SK-N-SH (cell line): Measurements from ENCODE around the gene L3MBTL1. TPM values are rescaled to one million over a fixed set of nuclear protein-coding genes. Genes with fewer than 3 reads are reported as not detected.

Experiments
- CTCF ChIA-PET: fragments of 300-600, 350-600 bp; formaldehyde crosslinking; extraction: SDS; loops from one replicate; lab custom pipeline; 2021; lab: Yijun Ruan, JAX
- POLR2A ChIA-PET: fragments of 350-600 bp; sonication (Branson Sonifier 250); formaldehyde crosslinking; extraction: SDS; loops from one replicate; lab custom pipeline; 2020; ENCODE audit warnings: antibody characterized with exemption, inconsistent platforms; lab: Yijun Ruan, JAX
- DNase-seq: peaks from one replicate; pipeline ENCODE4 v3.0.0; 2012
- H2AFZ ChIP-seq: fragments of 200-600 bp; sonication (generic); 2 replicates; pipeline ENCODE4 v1.8.1; 2016; ENCODE audit warnings: antibody characterized with exemption, mild to moderate bottlenecking, low read depth
- H3F3A ChIP-seq: fragments of 200-600 bp; sonication (generic); replicated peaks from 2 replicates; pipeline ENCODE3; 2016; ENCODE audit warnings: antibody characterized with exemption, mild to moderate bottlenecking; ENCODE audit not compliant: insufficient read depth
- H3K27ac ChIP-seq, 2 experiments: fragments of 200-500 bp in 1 of 2; fragments of 200-600 bp in 1 of 2; sonication (Bioruptor generic) in 1 of 2; sonication (generic), shearing (Covaris generic) in 1 of 2; 2 replicates each; pipeline versions ENCODE4 v1.5.1 to v1.6.1; 2014 to 2016; ENCODE audit warnings: low read depth in 2 of 2, inconsistent platforms in 1 of 2, low read length in 1 of 2, mild to moderate bottlenecking in 1 of 2, mixed read lengths in 1 of 2
- H3K27me3 ChIP-seq: fragments of 200-600 bp; sonication (generic), shearing (Covaris generic); 2 replicates; pipeline ENCODE4 v1.6.1; 2016; ENCODE audit warnings: mixed run types; ENCODE audit not compliant: insufficient read depth
- H3K36me3 ChIP-seq, 2 experiments: fragments of 200-500 bp in 1 of 2; fragments of 200-600 bp in 1 of 2; sonication (Bioruptor generic) in 1 of 2; sonication (generic) in 1 of 2; replicated peaks in 1 of 2; 2 replicates each; pipeline versions ENCODE3 to v1.5.1; 2014 to 2016; ENCODE audit warnings: low read length in 1 of 2, mild to moderate bottlenecking in 1 of 2; ENCODE audit not compliant: insufficient read depth in 2 of 2, control insufficient read depth in 1 of 2
- H3K4me1 ChIP-seq, 2 experiments: fragments of 200-500 bp in 1 of 2; fragments of 200-600 bp in 1 of 2; sonication (Bioruptor generic) in 1 of 2; sonication (generic), shearing (Covaris generic) in 1 of 2; 2 replicates each; pipeline versions ENCODE4 v1.5.1 to v1.6.1; 2014 to 2016; ENCODE audit warnings: low read depth in 1 of 2, low read length in 1 of 2, mixed run types in 1 of 2; ENCODE audit not compliant: insufficient read depth in 2 of 2, control insufficient read depth in 1 of 2
- H3K4me2 ChIP-seq: fragments of 200-600 bp; sonication (generic), shearing (Covaris generic); 2 replicates; pipeline ENCODE4 v1.6.1; 2017; ENCODE audit warnings: mixed run types
- H3K4me3 ChIP-seq, 2 experiments: fragments of 200-500 bp in 1 of 2; fragments of 200-600 bp in 1 of 2; sonication (Bioruptor generic) in 1 of 2; sonication (generic), shearing (Covaris generic) in 1 of 2; 2 replicates each; pipeline versions ENCODE4 v1.5.1 to v1.8.1; 2014 to 2016; ENCODE audit warnings: low read depth in 2 of 2, inconsistent platforms in 1 of 2, low read length in 1 of 2, mild to moderate bottlenecking in 1 of 2, mixed read lengths in 1 of 2, moderate library complexity in 1 of 2
- H3K79me2 ChIP-seq: fragments of 200-600 bp; sonication (generic); 2 replicates; pipeline ENCODE4 v1.8.1; 2017; ENCODE audit warnings: mild to moderate bottlenecking; ENCODE audit not compliant: insufficient read depth
- H3K9ac ChIP-seq: fragments of 200-600 bp; sonication (generic); 2 replicates; pipeline ENCODE4 v1.6.1; 2017; ENCODE audit warnings: mixed run types
- H3K9me2 ChIP-seq: fragments of 200-600 bp; sonication (generic); 2 replicates; pipeline ENCODE4 v1.6.1; 2017; ENCODE audit warnings: mixed run types
- H3K9me3 ChIP-seq: fragments of 200-600 bp; sonication (generic); 2 replicates; pipeline ENCODE4 v1.6.1; 2017; ENCODE audit warnings: mixed run types, mild to moderate bottlenecking, moderate library complexity
- H4K20me1 ChIP-seq: fragments of 200-600 bp; sonication (generic); 2 replicates; pipeline ENCODE4 v1.6.1; 2017; ENCODE audit warnings: mild to moderate bottlenecking, mixed run types; ENCODE audit not compliant: insufficient read depth
- CHD2 ChIP-seq: fragments of 150-350 bp; IDR thresholded peaks from 2 replicates; pipeline ENCODE4 v1.6.1; 2018; ENCODE audit warnings: low read length; ENCODE audit not compliant: partially characterized antibody
- ELF1 ChIP-seq: IDR thresholded peaks from 2 replicates; pipeline ENCODE4 v1.4.0; 2012
- FOSL2 ChIP-seq: IDR thresholded peaks from 2 replicates; pipeline ENCODE4 v1.4.0; 2012; ENCODE audit warnings: low read depth, mild to moderate bottlenecking, moderate library complexity, borderline replicate concordance
- FOXM1 ChIP-seq: IDR thresholded peaks from 2 replicates; pipeline ENCODE4 v1.4.0; 2012; ENCODE audit warnings: low read depth, mild to moderate bottlenecking
- GATA2 ChIP-seq: sonication (generic); formaldehyde crosslinking; IDR thresholded peaks from 2 replicates; pipeline ENCODE4 v1.5.0; 2020; ENCODE audit warnings: mild to moderate bottlenecking, missing genetic modification reagents
- IRF3 ChIP-seq: fragments of 150-350 bp; IDR thresholded peaks from 2 replicates; pipeline ENCODE4 v1.6.1; 2016; ENCODE audit warnings: mild to moderate bottlenecking, low read depth, low read length
- JUND ChIP-seq: IDR thresholded peaks from 2 replicates; pipeline ENCODE4 v1.4.0; 2012
- MEF2A ChIP-seq: IDR thresholded peaks from 2 replicates; pipeline ENCODE4 v1.4.0; 2012; ENCODE audit warnings: low read depth, borderline replicate concordance
- NRF1 ChIP-seq: IDR thresholded peaks from 2 replicates; pipeline ENCODE4 v1.6.1; 2012; ENCODE audit warnings: low read depth, mild to moderate bottlenecking, low read length
- PBX3 ChIP-seq: IDR thresholded peaks from 2 replicates; pipeline ENCODE4; 2012
- POLR2AphosphoS5 ChIP-seq: IDR thresholded peaks from 2 replicates; pipeline ENCODE4 v1.6.1; 2012; ENCODE audit warnings: low read depth, low read length
- RFX5 ChIP-seq: IDR thresholded peaks from 2 replicates; pipeline ENCODE4 v1.6.1; 2012; ENCODE audit warnings: mild to moderate bottlenecking, improper control_type of control experiment, low read length
- TAF1 ChIP-seq: IDR thresholded peaks from 2 replicates; pipeline ENCODE4 v1.6.1; 2012; ENCODE audit warnings: low read depth, mild to moderate bottlenecking, low read length, moderate library complexity, borderline replicate concordance
- TCF12 ChIP-seq: IDR thresholded peaks from 2 replicates; pipeline ENCODE4 v1.4.0; 2012
- TEAD4 ChIP-seq: IDR thresholded peaks from 2 replicates; pipeline ENCODE4 v1.4.0; 2012; ENCODE audit warnings: mild to moderate bottlenecking, borderline replicate concordance; ENCODE audit not compliant: insufficient read depth
- USF2 ChIP-seq: fragments of 150-350 bp; IDR thresholded peaks from 2 replicates; pipeline ENCODE4 v1.6.1; 2017; ENCODE audit warnings: antibody characterized with exemption, low read length, low read depth, borderline replicate concordance
- YY1 ChIP-seq: IDR thresholded peaks from 2 replicates; pipeline ENCODE4 v1.4.0; 2012; ENCODE audit warnings: low read depth, mild to moderate bottlenecking
- WGBS: methylation state at CpG from one replicate; pipeline ENCODE4 v1.1.6; 2017; ENCODE audit warnings: low lambda C conversion rate; 5-methylcytosine and 5-hydroxymethylcytosine counted together
- polyA plus RNA-seq, 3 experiments: library from polyadenylated mRNA; depleted of rRNA; stranded (reverse); fragments of >200 nt; gene quantifications; 2 replicates each; pipeline ENCODE4 v1.2.3, GENCODE V29; 2012
- TF ChIP-seq, protein P1 (sequence below): IDR thresholded peaks from 2 replicates; pipeline ENCODE4 v1.4.0; 2012; ENCODE audit warnings: low read depth, borderline replicate concordance
- TF ChIP-seq, protein P2 (sequence below): fragments of 200-600 bp; sonication (generic); IDR thresholded peaks from 2 replicates; pipeline ENCODE4 v1.6.1; 2017; ENCODE audit warnings: antibody characterized with exemption, mild to moderate bottlenecking, moderate library complexity

Gene L3MBTL1
- polyA plus RNA-seq, 1 of the 3 experiments (the other 2 are of a cell fraction) = 8.9 TPM

GRCh38 chr20:43590036-43590391 lies 82.5 kb downstream of the L3MBTL1 start:
- H3K4me1 ChIP-seq = peaks cover 0 to 7% of the 10 kb centered on the region in 2 experiments; a peak in 1 of 4 replicates
- H3K36me3 ChIP-seq = peaks cover 0 to 8% of the 10 kb centered on the region in 2 experiments
- peak; percentile 51 for DNase-seq
- H4K20me1 ChIP-seq = no peaks in the 10 kb centered on the region
- peak overlapping the region; percentile 78 for H3K9ac ChIP-seq
- no peaks in the 10 kb centered on the region for H3K9me2 ChIP-seq
- CTCF ChIA-PET = interaction anchor here (0.8 to 2.7 kb wide), 3 partner anchors 52 to 102 kb away, joined by 3 to 13 read pairs (median 4); no protein-coding TSS in a partner anchor
- peak overlapping the region; percentile 94 for H2AFZ ChIP-seq
- peak overlapping the region; percentile 85 for H3K4me2 ChIP-seq
- H3K27me3 ChIP-seq = no peaks in the 10 kb centered on the region
- H3F3A ChIP-seq = peaks cover 3% of the 10 kb centered on the region
- peak overlapping the region; percentile 72 to 75 for H3K4me3 ChIP-seq
- POLR2A ChIA-PET = interaction anchor here (1.2 kb wide), 1 partner anchor 76 kb away, joined by 3 read pairs; no protein-coding TSS in a partner anchor
- TF ChIP-seq TAF1 (no peak), RFX5 (0 out of 2 replicates have a peak, but pooled peaks have one; percentile 11)
- 17% methylated on average over 9 of the region's 9 CpGs for WGBS
- peak overlapping the region; percentile 80 to 90 for H3K27ac ChIP-seq
- no peaks in the 10 kb centered on the region for H3K9me3 ChIP-seq
- peaks cover 21% of the 10 kb centered on the region for H3K79me2 ChIP-seq

DNA sequence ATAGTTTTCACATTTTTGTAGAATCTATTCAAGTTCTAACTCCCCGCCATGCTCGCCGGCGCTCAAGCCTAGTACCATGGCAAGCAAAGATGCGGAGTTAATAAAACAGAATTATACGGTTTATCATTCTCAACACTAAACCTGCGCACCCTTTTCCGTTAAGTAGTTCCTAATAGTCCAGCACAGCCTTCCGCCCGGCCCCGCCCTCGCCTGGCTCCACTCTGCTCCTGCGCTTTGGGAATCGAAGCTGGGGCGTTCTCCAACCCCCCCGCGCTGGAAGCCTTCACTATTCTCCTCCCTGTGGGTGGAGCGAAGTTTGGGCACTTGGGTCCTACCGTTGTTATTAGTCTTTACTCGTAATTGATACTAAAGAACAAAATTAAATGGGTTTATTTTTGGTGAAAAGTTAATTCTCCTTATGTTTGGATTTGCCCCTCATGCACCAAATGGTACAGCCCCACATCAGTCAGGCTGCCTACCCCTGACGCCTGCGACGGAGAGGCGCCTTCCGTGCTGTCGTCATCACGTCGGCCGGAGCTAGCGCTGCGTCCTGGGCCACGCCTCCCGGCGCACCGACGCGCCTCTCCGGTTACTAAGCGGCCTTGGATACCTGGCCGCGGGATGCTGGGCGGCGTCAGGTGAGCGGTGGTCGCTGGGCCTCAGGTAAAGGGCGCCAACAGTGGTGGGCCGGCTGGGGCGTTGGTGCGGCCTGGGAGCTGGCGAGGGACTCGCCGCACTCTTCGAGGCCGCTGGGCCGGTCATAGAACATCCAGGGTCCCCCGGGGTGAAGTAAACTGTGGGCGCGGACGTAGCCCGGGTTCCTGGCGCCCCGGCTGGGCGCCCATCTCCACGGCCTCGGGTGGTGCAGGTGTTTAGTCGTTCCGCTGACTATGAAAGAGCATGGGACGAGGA lies 83.2 kb downstream of the L3MBTL1 start, which contains the start of gene IFT52:
Gene IFT52, plus strand, starts transcription at position 546 of the 912 bp plus-strand sequence. CDS start 3,762 bp downstream, outside the sequence.
- peaks cover 21% of the 10 kb centered on the region for H3K79me2 ChIP-seq
- H3K27me3 ChIP-seq = no peaks in the 10 kb centered on the region
- no peaks in the 10 kb centered on the region for H3K9me2 ChIP-seq
- peak within 1 kb of the TSS; percentile 94 for H2AFZ ChIP-seq
- H3K4me1 ChIP-seq = peaks cover 0 to 7% of the 10 kb centered on the region in 2 experiments; a peak in 1 of 4 replicates
- peak within 1 kb of the TSS; percentile 78 for H3K9ac ChIP-seq
- H3K36me3 ChIP-seq = peaks cover 0 to 12% of the 10 kb centered on the region in 2 experiments
- H3F3A ChIP-seq = peaks cover 3% of the 10 kb centered on the region
- DNase-seq = peak; percentile 93
- H3K4me2 ChIP-seq = peak within 1 kb of the TSS; percentile 85
- WGBS = 1% methylated on average over 44 of the region's 68 CpGs
- peak within 1 kb of the TSS; percentile 80 to 90 for H3K27ac ChIP-seq
- POLR2A ChIA-PET = interaction anchor here (0.9 to 1.2 kb wide), 3 partner anchors 33 to 77 kb away, joined by 3 to 4 read pairs (median 3); no protein-coding TSS in a partner anchor
- H3K9me3 ChIP-seq = no peaks in the 10 kb centered on the region
- H4K20me1 ChIP-seq = no peaks in the 10 kb centered on the region
- H3K4me3 ChIP-seq = peak within 1 kb of the TSS; percentile 72 to 75
- CTCF ChIA-PET = interaction anchor here (0.8 to 2.7 kb wide), 5 partner anchors 7 to 101 kb away, joined by 3 to 13 read pairs (median 4); no protein-coding TSS in a partner anchor
- TF ChIP-seq TCF12 (0 out of 2 replicates have a peak, but pooled peaks have one; percentile 11), USF2 (no peak), FOSL2 (no peak), IRF3 (no peak), JUND (no peak), CHD2 (peak; percentile 7), PBX3 (peak; percentile 27; the same call in 1 of the 2 replicates), ELF1 (peak; percentile 59; the same call in 1 of the 2 replicates), FOXM1 (no peak), TEAD4 (no peak), NRF1 (peak; percentile 55; the same call in 1 of the 2 replicates), YY1 (no peak), GATA2 (CRISPR knock-in tag) (no peak), MEF2A (no peak), POLR2AphosphoS5 (peak; percentile 61)
- TF ChIP-seq, protein P1, sequence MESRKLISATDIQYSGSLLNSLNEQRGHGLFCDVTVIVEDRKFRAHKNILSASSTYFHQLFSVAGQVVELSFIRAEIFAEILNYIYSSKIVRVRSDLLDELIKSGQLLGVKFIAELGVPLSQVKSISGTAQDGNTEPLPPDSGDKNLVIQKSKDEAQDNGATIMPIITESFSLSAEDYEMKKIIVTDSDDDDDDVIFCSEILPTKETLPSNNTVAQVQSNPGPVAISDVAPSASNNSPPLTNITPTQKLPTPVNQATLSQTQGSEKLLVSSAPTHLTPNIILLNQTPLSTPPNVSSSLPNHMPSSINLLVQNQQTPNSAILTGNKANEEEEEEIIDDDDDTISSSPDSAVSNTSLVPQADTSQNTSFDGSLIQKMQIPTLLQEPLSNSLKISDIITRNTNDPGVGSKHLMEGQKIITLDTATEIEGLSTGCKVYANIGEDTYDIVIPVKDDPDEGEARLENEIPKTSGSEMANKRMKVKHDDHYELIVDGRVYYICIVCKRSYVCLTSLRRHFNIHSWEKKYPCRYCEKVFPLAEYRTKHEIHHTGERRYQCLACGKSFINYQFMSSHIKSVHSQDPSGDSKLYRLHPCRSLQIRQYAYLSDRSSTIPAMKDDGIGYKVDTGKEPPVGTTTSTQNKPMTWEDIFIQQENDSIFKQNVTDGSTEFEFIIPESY = no peak
- TF ChIP-seq, protein P2, sequence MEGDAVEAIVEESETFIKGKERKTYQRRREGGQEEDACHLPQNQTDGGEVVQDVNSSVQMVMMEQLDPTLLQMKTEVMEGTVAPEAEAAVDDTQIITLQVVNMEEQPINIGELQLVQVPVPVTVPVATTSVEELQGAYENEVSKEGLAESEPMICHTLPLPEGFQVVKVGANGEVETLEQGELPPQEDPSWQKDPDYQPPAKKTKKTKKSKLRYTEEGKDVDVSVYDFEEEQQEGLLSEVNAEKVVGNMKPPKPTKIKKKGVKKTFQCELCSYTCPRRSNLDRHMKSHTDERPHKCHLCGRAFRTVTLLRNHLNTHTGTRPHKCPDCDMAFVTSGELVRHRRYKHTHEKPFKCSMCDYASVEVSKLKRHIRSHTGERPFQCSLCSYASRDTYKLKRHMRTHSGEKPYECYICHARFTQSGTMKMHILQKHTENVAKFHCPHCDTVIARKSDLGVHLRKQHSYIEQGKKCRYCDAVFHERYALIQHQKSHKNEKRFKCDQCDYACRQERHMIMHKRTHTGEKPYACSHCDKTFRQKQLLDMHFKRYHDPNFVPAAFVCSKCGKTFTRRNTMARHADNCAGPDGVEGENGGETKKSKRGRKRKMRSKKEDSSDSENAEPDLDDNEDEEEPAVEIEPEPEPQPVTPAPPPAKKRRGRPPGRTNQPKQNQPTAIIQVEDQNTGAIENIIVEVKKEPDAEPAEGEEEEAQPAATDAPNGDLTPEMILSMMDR = no peak
